ENCODE results near the gene GRID2.

The GRID2 gene

DNA sequence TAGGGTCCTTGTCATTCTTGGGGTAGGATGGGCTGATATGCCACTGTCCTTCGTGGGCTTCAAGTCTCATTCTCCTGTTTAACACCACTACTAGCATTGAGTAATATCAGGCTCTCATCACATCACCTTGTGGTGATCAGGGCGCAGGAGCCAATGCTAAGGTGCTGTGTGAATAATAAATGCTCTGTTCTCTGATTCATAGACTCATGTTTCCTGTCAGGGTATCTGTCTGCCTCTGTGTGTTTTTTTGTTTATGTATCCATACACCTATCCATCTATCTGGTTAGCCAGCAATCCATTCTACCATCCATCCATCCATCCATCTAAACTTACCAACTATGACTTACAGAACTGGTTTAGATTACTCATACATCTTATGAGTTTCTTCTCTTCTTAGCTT lies 999.7 kb downstream of the GRID2 start:
- TF ChIP-seq POLR2AphosphoS5 (IDR thresholded peaks at IDR 0.05; ENCODE audit: low read depth, low read length) (no peak), FOXP2 (optimal IDR thresholded peaks at IDR 0.05; ENCODE audit: borderline replicate concordance, extremely low read depth, extremely low read length, insufficient read depth) (no peak), SIN3A (IDR thresholded peaks at IDR 0.05; ENCODE audit: borderline replicate concordance, insufficient read depth, low read length) (no peak), TAF1 (IDR thresholded peaks at IDR 0.05; ENCODE audit: borderline replicate concordance, insufficient read depth, low read length) (no peak)
- TF ChIP-seq, protein P1, sequence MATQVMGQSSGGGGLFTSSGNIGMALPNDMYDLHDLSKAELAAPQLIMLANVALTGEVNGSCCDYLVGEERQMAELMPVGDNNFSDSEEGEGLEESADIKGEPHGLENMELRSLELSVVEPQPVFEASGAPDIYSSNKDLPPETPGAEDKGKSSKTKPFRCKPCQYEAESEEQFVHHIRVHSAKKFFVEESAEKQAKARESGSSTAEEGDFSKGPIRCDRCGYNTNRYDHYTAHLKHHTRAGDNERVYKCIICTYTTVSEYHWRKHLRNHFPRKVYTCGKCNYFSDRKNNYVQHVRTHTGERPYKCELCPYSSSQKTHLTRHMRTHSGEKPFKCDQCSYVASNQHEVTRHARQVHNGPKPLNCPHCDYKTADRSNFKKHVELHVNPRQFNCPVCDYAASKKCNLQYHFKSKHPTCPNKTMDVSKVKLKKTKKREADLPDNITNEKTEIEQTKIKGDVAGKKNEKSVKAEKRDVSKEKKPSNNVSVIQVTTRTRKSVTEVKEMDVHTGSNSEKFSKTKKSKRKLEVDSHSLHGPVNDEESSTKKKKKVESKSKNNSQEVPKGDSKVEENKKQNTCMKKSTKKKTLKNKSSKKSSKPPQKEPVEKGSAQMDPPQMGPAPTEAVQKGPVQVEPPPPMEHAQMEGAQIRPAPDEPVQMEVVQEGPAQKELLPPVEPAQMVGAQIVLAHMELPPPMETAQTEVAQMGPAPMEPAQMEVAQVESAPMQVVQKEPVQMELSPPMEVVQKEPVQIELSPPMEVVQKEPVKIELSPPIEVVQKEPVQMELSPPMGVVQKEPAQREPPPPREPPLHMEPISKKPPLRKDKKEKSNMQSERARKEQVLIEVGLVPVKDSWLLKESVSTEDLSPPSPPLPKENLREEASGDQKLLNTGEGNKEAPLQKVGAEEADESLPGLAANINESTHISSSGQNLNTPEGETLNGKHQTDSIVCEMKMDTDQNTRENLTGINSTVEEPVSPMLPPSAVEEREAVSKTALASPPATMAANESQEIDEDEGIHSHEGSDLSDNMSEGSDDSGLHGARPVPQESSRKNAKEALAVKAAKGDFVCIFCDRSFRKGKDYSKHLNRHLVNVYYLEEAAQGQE (IDR thresholded peaks at IDR 0.05; ENCODE audit: insufficient read depth in 1 of 2, low read depth in 2 of 2, low read length in 2 of 2) = no peak

GRCh38 chr4:93312299-93312698 lies 1008.5 kb downstream of the GRID2 start:
- no peak for TF ChIP-seq SIN3A (IDR thresholded peaks at IDR 0.05; ENCODE audit: borderline replicate concordance, insufficient read depth, low read length)
- TF ChIP-seq FOXP2 (optimal IDR thresholded peaks at IDR 0.05; ENCODE audit: borderline replicate concordance, extremely low read depth, extremely low read length, insufficient read depth) = no peak
- no peak for TF ChIP-seq POLR2AphosphoS5 (IDR thresholded peaks at IDR 0.05; ENCODE audit: low read depth, low read length)
- TF ChIP-seq TAF1 (IDR thresholded peaks at IDR 0.05; ENCODE audit: borderline replicate concordance, insufficient read depth, low read length) = no peak
- TF ChIP-seq, protein P1 (IDR thresholded peaks at IDR 0.05; ENCODE audit: insufficient read depth in 1 of 2, low read depth in 2 of 2, low read length in 2 of 2) = no peak

GRCh38 chr4:93313197-93313596 lies 1009.4 kb downstream of the GRID2 start:
- TF ChIP-seq POLR2AphosphoS5 (IDR thresholded peaks at IDR 0.05; ENCODE audit: low read depth, low read length) (no peak), FOXP2 (optimal IDR thresholded peaks at IDR 0.05; ENCODE audit: borderline replicate concordance, extremely low read depth, extremely low read length, insufficient read depth) (no peak), SIN3A (IDR thresholded peaks at IDR 0.05; ENCODE audit: borderline replicate concordance, insufficient read depth, low read length) (no peak), TAF1 (IDR thresholded peaks at IDR 0.05; ENCODE audit: borderline replicate concordance, insufficient read depth, low read length) (no peak)
- TF ChIP-seq, protein P1 (IDR thresholded peaks at IDR 0.05; ENCODE audit: insufficient read depth in 1 of 2, low read depth in 2 of 2, low read length in 2 of 2) = no peak

- no peak for TF ChIP-seq FOXP2 (optimal IDR thresholded peaks at IDR 0.05; ENCODE audit: borderline replicate concordance, extremely low read depth, extremely low read length, insufficient read depth)
- no peak for TF ChIP-seq TAF1 (IDR thresholded peaks at IDR 0.05; ENCODE audit: borderline replicate concordance, insufficient read depth, low read length)
- no peak for TF ChIP-seq SIN3A (IDR thresholded peaks at IDR 0.05; ENCODE audit: borderline replicate concordance, insufficient read depth, low read length)
- no peak for TF ChIP-seq POLR2AphosphoS5 (IDR thresholded peaks at IDR 0.05; ENCODE audit: low read depth, low read length)
- TF ChIP-seq, protein P1 (IDR thresholded peaks at IDR 0.05; ENCODE audit: insufficient read depth in 1 of 2, low read depth in 2 of 2, low read length in 2 of 2) = no peak
Observed at GRCh38 chr4:93317057-93317456, 1013.3 kb downstream of the GRID2 start.

DNA sequence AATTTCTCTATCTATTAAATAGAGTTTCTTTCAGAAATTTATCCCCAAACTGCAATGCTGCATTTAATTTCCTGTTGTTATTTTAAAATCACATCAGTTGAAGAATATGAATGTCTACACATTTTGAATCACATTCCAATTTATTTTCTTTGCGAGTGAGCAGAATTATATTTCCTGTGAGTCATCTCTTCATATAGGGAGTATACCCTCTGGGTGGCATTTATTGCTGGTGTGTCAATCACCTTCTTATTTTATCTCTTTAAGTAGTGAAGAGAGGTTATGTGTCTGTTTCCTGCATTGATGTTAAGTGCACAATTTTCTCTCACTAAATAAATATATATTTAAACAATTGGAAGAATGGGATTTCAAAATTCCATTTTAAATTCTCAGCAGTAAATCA lies 1013.8 kb downstream of the GRID2 start:
- TF ChIP-seq FOXP2 (optimal IDR thresholded peaks at IDR 0.05; ENCODE audit: borderline replicate concordance, extremely low read depth, extremely low read length, insufficient read depth) (no peak), POLR2AphosphoS5 (IDR thresholded peaks at IDR 0.05; ENCODE audit: low read depth, low read length) (no peak), SIN3A (IDR thresholded peaks at IDR 0.05; ENCODE audit: borderline replicate concordance, insufficient read depth, low read length) (no peak), TAF1 (IDR thresholded peaks at IDR 0.05; ENCODE audit: borderline replicate concordance, insufficient read depth, low read length) (no peak)
- TF ChIP-seq, protein P1 (IDR thresholded peaks at IDR 0.05; ENCODE audit: insufficient read depth in 1 of 2, low read depth in 2 of 2, low read length in 2 of 2) = no peak
